PC-3 (cell line): Measurements from ENCODE around the gene ARHGAP4. TPM values are rescaled to one million over a fixed set of nuclear protein-coding genes. Genes with fewer than 3 reads are reported as not detected.

Experiments
- ATAC-seq: fragments of 200-7000 bp; cut with Tn5 transposase; 2 replicates; pipeline ENCODE4 v1.9.1; 2020; ENCODE audit warnings: mild to moderate bottlenecking, moderate library complexity
- BruUV-seq: library from RNA; stranded (reverse); fragments of 400-500 nt; replicated peaks from 2 replicates; lab custom pipeline; 2021; lab: Mats Ljungman, UMichigan
- CTCF ChIA-PET: fragments of 300-600 bp; sonication (Branson Sonifier 250); formaldehyde crosslinking; loops from one replicate; lab custom pipeline; 2022; ENCODE audit warnings: antibody characterized with exemption; lab: Charles Lee
- POLR2A ChIA-PET: fragments of 300-600 bp; sonication (Branson Sonifier 250); formaldehyde crosslinking; loops from one replicate; lab custom pipeline; 2022; ENCODE audit warnings: antibody characterized with exemption; ENCODE audit not compliant: unreplicated experiment; lab: Charles Lee
- DNase-seq: peaks from one replicate; pipeline ENCODE4 v3.0.0-alpha.2; 2015
- H2AFZ ChIP-seq: fragments of 300-600 bp; sonication (generic); 2 replicates; pipeline ENCODE4 v1.6.0; 2016; ENCODE audit warnings: antibody characterized with exemption, low read length
- H3F3A ChIP-seq: fragments of 300-600 bp; sonication (generic); one replicate; pipeline ENCODE4 v1.6.0; 2017; ENCODE audit warnings: antibody characterized with exemption, low read length, control low read depth, mild to moderate bottlenecking; ENCODE audit not compliant: unreplicated experiment
- H3K27ac ChIP-seq: fragments of 300-600 bp; sonication (generic); 2 replicates; pipeline ENCODE4 v1.5.1; 2016; ENCODE audit warnings: mild to moderate bottlenecking, low read length
- H3K27me3 ChIP-seq: fragments of 300-600 bp; sonication (generic); 2 replicates; pipeline ENCODE4 v1.6.1; 2016; ENCODE audit warnings: low read length, mixed read lengths
- H3K36me3 ChIP-seq: fragments of 300-600 bp; sonication (generic); 2 replicates; pipeline ENCODE4 v1.6.1; 2016; ENCODE audit warnings: low read depth, mixed run types, low read length, mixed read lengths
- H3K4me1 ChIP-seq: fragments of 300-600 bp; sonication (generic); 2 replicates; pipeline ENCODE4 v1.5.1; 2016; ENCODE audit warnings: low read length; ENCODE audit not compliant: insufficient read depth
- H3K4me2 ChIP-seq: fragments of 300-600 bp; sonication (generic); 2 replicates; pipeline ENCODE4 v1.6.0; 2016; ENCODE audit warnings: low read length
- H3K4me3 ChIP-seq: fragments of 300-600 bp; sonication (generic); 2 replicates; pipeline ENCODE4 v1.5.1; 2016; ENCODE audit warnings: mild to moderate bottlenecking, low read length, mixed read lengths
- H3K79me2 ChIP-seq: fragments of 300-600 bp; sonication (generic); 2 replicates; pipeline ENCODE4 v1.6.1; 2017; ENCODE audit warnings: low read length, mixed read lengths
- H3K9ac ChIP-seq: fragments of 300-600 bp; sonication (generic); 2 replicates; pipeline ENCODE4 v1.6.0; 2016; ENCODE audit warnings: mild to moderate bottlenecking, low read length
- H3K9me2 ChIP-seq: fragments of 300-600 bp; sonication (generic); replicated peaks from 2 replicates; pipeline ENCODE4 v1.6.1; 2016; ENCODE audit warnings: mixed run types, low read length, mixed read lengths
- H3K9me3 ChIP-seq: fragments of 300-600 bp; sonication (generic); 2 replicates; pipeline ENCODE4 v1.6.1; 2016; ENCODE audit warnings: low read length, mixed read lengths
- H4K20me1 ChIP-seq: fragments of 300-600 bp; sonication (generic); 2 replicates; pipeline ENCODE4 v1.6.1; 2016; ENCODE audit warnings: low read length, mixed read lengths
- CTCF ChIP-seq: fragments of 300-600 bp; sonication (generic); conservative IDR thresholded peaks from 2 replicates; pipeline ENCODE4 v1.5.1; 2017; ENCODE audit warnings: antibody characterized with exemption, low read depth, mild to moderate bottlenecking, low read length
- EZH2 ChIP-seq: fragments of 300-600 bp; sonication (generic); IDR thresholded peaks from one replicate; pipeline ENCODE4 v1.6.1; 2017; ENCODE audit warnings: antibody characterized with exemption, mild to moderate bottlenecking, low read length; ENCODE audit not compliant: unreplicated experiment
- EZH2phosphoT487 ChIP-seq: fragments of 300-600 bp; sonication (generic); IDR thresholded peaks from 2 replicates; pipeline ENCODE4 v1.6.1; 2018; ENCODE audit warnings: mild to moderate bottlenecking, antibody characterized with exemption, low read length, borderline replicate concordance
- intact Hi-C: fragments of 100-400 bp; cut with micrococcal nuclease; formaldehyde crosslinking; loops from 2 replicates; pipeline ENCODE4 v1.9.0; 2023
- total RNA-seq: library from RNA; depleted of rRNA; stranded (reverse); fragments of >200 nt; gene quantifications from 2 replicates; pipeline ENCODE4 v1.2.3, GENCODE V29; 2014

ARHGAP4 gene
- total RNA-seq, 1 experiment from 2014 or later = 4.6 TPM

GRCh38 chrX:153869473-153870287, 56.4 kb downstream of the ARHGAP4 start:
- no peaks in the 10 kb centered on the region for H3K9me3 ChIP-seq
- H3K4me1 ChIP-seq = no peaks in the 10 kb centered on the region
- intact Hi-C loops = no loop called here
- CTCF ChIA-PET = no interaction called here
- no peak overlapping the region for H2AFZ ChIP-seq
- H3K27ac ChIP-seq = no peak overlapping the region
- no peaks in the 10 kb centered on the region for H3K9me2 ChIP-seq
- no peaks in the 10 kb centered on the region for H3K79me2 ChIP-seq
- TF ChIP-seq EZH2phosphoT487 (no peak), EZH2 (no peak)
- no peak overlapping the region for H3K9ac ChIP-seq
- BruUV-seq = no TSS peak
- DNase-seq (no peak), ATAC-seq (no peak)
- H3K4me3 ChIP-seq = no peak overlapping the region
- H3K27me3 ChIP-seq = no peaks in the 10 kb centered on the region
- no peaks in the 10 kb centered on the region for H3K36me3 ChIP-seq
- no peaks in the 10 kb centered on the region for H3F3A ChIP-seq
- no peak overlapping the region for H3K4me2 ChIP-seq
- POLR2A ChIA-PET = no interaction called here
- H4K20me1 ChIP-seq = no peaks in the 10 kb centered on the region

GRCh38 chrX:153868576-153869472, 57.2 kb downstream of the ARHGAP4 start:
- Histone ChIP-seq H3K4me1 (no peaks in the 10 kb centered on the region), H3K27ac (no peak overlapping the region), H3K9ac (no peak overlapping the region), H3K79me2 (no peaks in the 10 kb centered on the region), H3K27me3 (no peaks in the 10 kb centered on the region), H2AFZ (no peak overlapping the region), H3K9me2 (no peaks in the 10 kb centered on the region), H4K20me1 (no peaks in the 10 kb centered on the region), H3F3A (no peaks in the 10 kb centered on the region), H3K4me3 (no peak overlapping the region), H3K4me2 (no peak overlapping the region), H3K36me3 (no peaks in the 10 kb centered on the region), H3K9me3 (no peaks in the 10 kb centered on the region)
- no TSS peak for BruUV-seq
- intact Hi-C loops = no loop called here
- ChIA-PET POLR2A (no interaction called here), CTCF (no interaction called here)
- DNase-seq (no peak), ATAC-seq (no peak)
- no peak for TF ChIP-seq CTCF
- TF ChIP-seq EZH2 = no peak
- TF ChIP-seq EZH2phosphoT487 = no peak

GRCh38 chrX:153867671-153868070, 58.4 kb downstream of the ARHGAP4 start:
- Histone ChIP-seq H3K9ac (no peak overlapping the region), H3K36me3 (no peaks in the 10 kb centered on the region), H3K4me3 (no peak overlapping the region), H3K4me2 (no peak overlapping the region), H3K27ac (no peak overlapping the region), H3K27me3 (no peaks in the 10 kb centered on the region), H3K9me2 (no peaks in the 10 kb centered on the region), H3K79me2 (no peaks in the 10 kb centered on the region), H3K4me1 (no peaks in the 10 kb centered on the region), H3F3A (no peaks in the 10 kb centered on the region), H4K20me1 (no peaks in the 10 kb centered on the region), H2AFZ (no peak overlapping the region), H3K9me3 (no peaks in the 10 kb centered on the region)
- no TSS peak for BruUV-seq
- TF ChIP-seq CTCF (no peak), EZH2 (no peak), EZH2phosphoT487 (no peak)
- DNase-seq (no peak), ATAC-seq (no peak)
- POLR2A ChIA-PET = no interaction called here
- intact Hi-C loops = no loop called here
- CTCF ChIA-PET = no interaction called here
